ENCODE measurements around the gene ZNF552. TPM values are rescaled to one million over a fixed set of nuclear protein-coding genes. Genes with fewer than 3 reads are reported as not detected.
"Not testable (repeated sequence)": the region's sequence is repeated elsewhere in the genome, so short reads cannot be mapped to it uniquely, and the experiment has no call there.

ZNF552 gene
- total RNA-seq (ENCODE audit: low replicate concordance): 19.0 and 30.4 TPM in 2 replicates
- long read RNA-seq, transcript ZNF552-203 (3 exons, 1,703 nt): minor isoform, 9 of 42 reads
- long read RNA-seq, transcript ZNF552-201 (3 exons, 2,352 nt): major isoform, 31 of 42 reads
- long read RNA-seq, partial matches to known transcripts: 0 of 42 reads
- long read RNA-seq, other reads (novel, unspliced or antisense): 2 of 42 reads

GRCh38 chr19:57814505-57815246, at the start of gene ZNF552:
Gene ZNF552 (minus strand): TSS chr19:57814913. CDS start chr19:57814743, 170 bp downstream.
- no peaks in the 10 kb centered on the region for H3K27me3 Mint-ChIP-seq
- H3K27ac Mint-ChIP-seq: peak within 1 kb of the TSS; percentile 93
- H3K4me1 Mint-ChIP-seq (ENCODE audit: unreplicated experiment): peaks cover 32% of the 10 kb centered on the region
- peak; percentile 75 for DNase-seq (ENCODE audit: extremely low spot score, unreplicated experiment)
- TF ChIP-seq, protein P1, sequence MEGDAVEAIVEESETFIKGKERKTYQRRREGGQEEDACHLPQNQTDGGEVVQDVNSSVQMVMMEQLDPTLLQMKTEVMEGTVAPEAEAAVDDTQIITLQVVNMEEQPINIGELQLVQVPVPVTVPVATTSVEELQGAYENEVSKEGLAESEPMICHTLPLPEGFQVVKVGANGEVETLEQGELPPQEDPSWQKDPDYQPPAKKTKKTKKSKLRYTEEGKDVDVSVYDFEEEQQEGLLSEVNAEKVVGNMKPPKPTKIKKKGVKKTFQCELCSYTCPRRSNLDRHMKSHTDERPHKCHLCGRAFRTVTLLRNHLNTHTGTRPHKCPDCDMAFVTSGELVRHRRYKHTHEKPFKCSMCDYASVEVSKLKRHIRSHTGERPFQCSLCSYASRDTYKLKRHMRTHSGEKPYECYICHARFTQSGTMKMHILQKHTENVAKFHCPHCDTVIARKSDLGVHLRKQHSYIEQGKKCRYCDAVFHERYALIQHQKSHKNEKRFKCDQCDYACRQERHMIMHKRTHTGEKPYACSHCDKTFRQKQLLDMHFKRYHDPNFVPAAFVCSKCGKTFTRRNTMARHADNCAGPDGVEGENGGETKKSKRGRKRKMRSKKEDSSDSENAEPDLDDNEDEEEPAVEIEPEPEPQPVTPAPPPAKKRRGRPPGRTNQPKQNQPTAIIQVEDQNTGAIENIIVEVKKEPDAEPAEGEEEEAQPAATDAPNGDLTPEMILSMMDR (conservative IDR thresholded peaks at IDR 0.05): no peak
- H3K9me3 Mint-ChIP-seq: no peaks in the 10 kb centered on the region
- peak within 1 kb of the TSS; percentile 96 for H3K4me3 Mint-ChIP-seq
- H3K36me3 Mint-ChIP-seq: peaks cover 15% of the 10 kb centered on the region

- not testable (repeated sequence) for H3K27me3 Mint-ChIP-seq; H3K4me3 Mint-ChIP-seq; DNase-seq (ENCODE audit: extremely low spot score, unreplicated experiment); H3K9me3 Mint-ChIP-seq; H3K27ac Mint-ChIP-seq; H3K4me1 Mint-ChIP-seq (ENCODE audit: unreplicated experiment)
- H3K36me3 Mint-ChIP-seq: peaks cover 78% of the 10 kb centered on the region
These were observed 47.6 kb upstream of the ZNF552 start for GRCh38 chr19:57862351-57862750.

- H3K36me3 Mint-ChIP-seq: peaks cover 50% of the 10 kb centered on the region
These were observed 39.4 kb upstream of the ZNF552 start for GRCh38 chr19:57854117-57854516.

DNA sequence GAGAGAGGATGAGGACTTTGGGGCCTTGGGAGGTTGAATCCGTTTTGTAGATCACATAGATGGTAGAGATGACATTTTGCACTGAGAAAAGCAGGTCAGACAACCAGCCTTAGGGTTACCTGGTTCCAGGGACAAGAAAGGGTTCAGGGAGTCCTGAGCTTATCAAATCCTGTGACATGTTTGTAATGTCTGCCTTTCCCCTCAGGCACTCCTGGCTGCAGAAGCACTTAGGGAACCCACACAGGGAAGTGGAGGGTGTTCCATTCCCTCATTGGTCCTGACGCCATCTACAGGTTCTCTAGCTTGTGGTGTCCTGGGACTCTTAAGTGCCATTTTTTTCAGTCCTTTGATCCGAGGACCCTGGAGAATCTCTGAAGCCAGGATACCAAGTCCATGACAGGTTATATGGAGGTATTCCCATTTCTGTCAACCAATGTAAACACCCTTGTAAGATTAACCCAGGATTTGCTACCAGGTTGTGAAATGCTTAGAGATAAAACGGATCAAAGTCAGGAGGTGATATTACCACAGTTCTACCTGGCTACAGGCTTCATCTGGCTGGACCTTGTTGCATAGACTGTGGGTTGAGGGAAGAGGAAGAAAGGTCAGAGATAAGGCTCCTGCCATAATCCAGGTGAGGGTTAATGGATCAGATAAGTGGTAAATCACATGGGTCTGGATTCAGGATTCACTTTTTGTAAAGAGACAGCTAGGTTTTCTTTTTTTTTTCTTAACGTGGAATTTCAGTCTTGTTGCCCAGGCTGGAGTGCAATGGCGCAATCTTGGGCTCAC, 37.3 kb upstream of the ZNF552 start:
- peaks cover 35% of the 10 kb centered on the region for H3K36me3 Mint-ChIP-seq
- H3K27ac Mint-ChIP-seq; DNase-seq (ENCODE audit: extremely low spot score, unreplicated experiment); H3K9me3 Mint-ChIP-seq; H3K27me3 Mint-ChIP-seq: not testable (repeated sequence)
- peak overlapping the region; percentile 95 for H3K4me3 Mint-ChIP-seq
- H3K4me1 Mint-ChIP-seq (ENCODE audit: unreplicated experiment): peaks cover 17% of the 10 kb centered on the region

More at GRCh38 chr19:57854117-57854516, 39.4 kb upstream of the ZNF552 start:
- H3K27ac Mint-ChIP-seq; DNase-seq (ENCODE audit: extremely low spot score, unreplicated experiment); H3K4me3 Mint-ChIP-seq; H3K9me3 Mint-ChIP-seq; H3K27me3 Mint-ChIP-seq: not testable (repeated sequence)
- H3K4me1 Mint-ChIP-seq (ENCODE audit: unreplicated experiment): peaks cover 17% of the 10 kb centered on the region

DNA sequence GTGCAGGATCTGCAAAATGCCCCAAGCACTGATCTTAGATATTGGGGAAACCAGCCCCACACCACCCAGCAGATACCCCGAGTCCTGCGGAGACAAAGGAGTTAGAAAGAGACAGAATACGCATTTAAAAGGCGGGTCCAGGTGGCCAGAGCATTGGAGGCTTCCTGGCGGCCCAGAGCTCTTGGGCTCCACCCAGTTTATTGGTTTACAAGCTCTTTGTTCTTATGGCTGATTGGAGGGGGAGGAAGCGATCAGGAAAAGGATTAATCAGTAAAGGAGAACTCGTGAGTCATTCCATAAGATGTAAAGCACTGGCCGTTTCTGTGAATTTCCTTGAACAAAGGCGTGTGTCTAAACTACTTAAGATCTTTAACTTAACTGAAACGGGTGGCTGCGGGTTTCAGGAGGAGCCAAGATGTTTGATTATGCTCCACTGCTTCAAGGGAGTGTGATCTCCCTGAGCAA, 35.9 kb upstream of the ZNF552 start:
- Mint-ChIP-seq H3K9me3 (no peaks in the 10 kb centered on the region), H3K36me3 (peaks cover 32% of the 10 kb centered on the region), H3K27ac (peak overlapping the region; percentile 89), H3K4me1 (ENCODE audit: unreplicated experiment) (peaks cover 17% of the 10 kb centered on the region), H3K27me3 (no peaks in the 10 kb centered on the region), H3K4me3 (peak overlapping the region; percentile 95)
- TF ChIP-seq, protein P1 (conservative IDR thresholded peaks at IDR 0.05): no peak
- DNase-seq (ENCODE audit: extremely low spot score, unreplicated experiment): no peak

- DNase-seq (ENCODE audit: extremely low spot score, unreplicated experiment); H3K9me3 Mint-ChIP-seq; H3K27me3 Mint-ChIP-seq: not testable (repeated sequence)
- Mint-ChIP-seq H3K4me1 (ENCODE audit: unreplicated experiment) (peaks cover 17% of the 10 kb centered on the region), H3K27ac (peak within 1 kb of the TSS; percentile 89), H3K36me3 (peaks cover 31% of the 10 kb centered on the region), H3K4me3 (peak within 1 kb of the TSS; percentile 95)
These were observed 35.2 kb upstream of the ZNF552 start, which contains the start of gene ZNF587 for GRCh38 chr19:57849666-57850473. Gene ZNF587 (plus strand): TSS chr19:57849859. CDS start chr19:57850039, 180 bp downstream.

- H3K4me1 Mint-ChIP-seq (ENCODE audit: unreplicated experiment): peaks cover 17% of the 10 kb centered on the region
- not testable (repeated sequence) for DNase-seq (ENCODE audit: extremely low spot score, unreplicated experiment); H3K9me3 Mint-ChIP-seq; H3K27me3 Mint-ChIP-seq
- peaks cover 34% of the 10 kb centered on the region for H3K36me3 Mint-ChIP-seq
- peak overlapping the region; percentile 95 for H3K4me3 Mint-ChIP-seq
- peak overlapping the region; percentile 89 for H3K27ac Mint-ChIP-seq
These were observed 34.5 kb upstream of the ZNF552 start for GRCh38 chr19:57849162-57849665.

- not testable (repeated sequence) for DNase-seq (ENCODE audit: extremely low spot score, unreplicated experiment); H3K27ac Mint-ChIP-seq; H3K27me3 Mint-ChIP-seq; H3K9me3 Mint-ChIP-seq; H3K4me3 Mint-ChIP-seq
- peaks cover 17% of the 10 kb centered on the region for H3K4me1 Mint-ChIP-seq (ENCODE audit: unreplicated experiment)
- peaks cover 30% of the 10 kb centered on the region for H3K36me3 Mint-ChIP-seq
These were observed 32.5 kb upstream of the ZNF552 start for GRCh38 chr19:57847164-57847563.
